H1 (cell line): ENCODE data around the gene ST6GALNAC2. TPM values are rescaled to one million over a fixed set of nuclear protein-coding genes. Genes with fewer than 3 reads are reported as not detected.

Experiments used
- CTCF ChIA-PET: fragments of 300-600 bp; sonication (Branson Sonifier 250); formaldehyde crosslinking; loops from one replicate; lab custom pipeline; 2021; ENCODE audit not compliant: partially characterized antibody; lab: Charles Lee
- POLR2A ChIA-PET: fragments of 300-600 bp; sonication (Branson Sonifier 250); formaldehyde crosslinking; loops from one replicate; lab custom pipeline; 2021; ENCODE audit warnings: inconsistent platforms; ENCODE audit not compliant: partially characterized antibody; lab: Charles Lee
- DNase-seq, 2 experiments: peaks; one replicate each; pipeline versions ENCODE4 v3.0.0 to v3.0.0-alpha.2; 2010 to 2022; ENCODE audit warnings: low spot score in 2 of 2, low read depth in 1 of 2, mixed read lengths in 1 of 2
- FAIRE-seq: peaks from 2 replicates; lab custom pipeline; 2011; peaks lifted over from hg19 to GRCh38; lab: Jason Lieb, UNC
- H2AFZ ChIP-seq: 2 replicates; pipeline ENCODE4 v1.8.1; 2012; ENCODE audit warnings: low read length, inconsistent platforms
- H2AK5ac ChIP-seq: 2 replicates; pipeline ENCODE4 v1.6.1; 2013; ENCODE audit warnings: low read depth, low read length
- H2BK120ac ChIP-seq: replicated peaks from 2 replicates; pipeline ENCODE3; 2013; ENCODE audit warnings: low read depth, low read length, inconsistent platforms
- H2BK12ac ChIP-seq: 2 replicates; pipeline ENCODE4 v1.6.1; 2013; ENCODE audit warnings: low read depth, low read length
- H2BK15ac ChIP-seq: 2 replicates; pipeline ENCODE4 v1.6.1; 2013; ENCODE audit warnings: low read length
- H2BK20ac ChIP-seq: 2 replicates; pipeline ENCODE4 v1.6.1; 2013; ENCODE audit warnings: low read length
- H2BK5ac ChIP-seq: 2 replicates; pipeline ENCODE4 v1.6.1; 2013; ENCODE audit warnings: low read depth, low read length
- H3K14ac ChIP-seq: 2 replicates; pipeline ENCODE4 v1.6.1; 2013; ENCODE audit warnings: inconsistent platforms; ENCODE audit not compliant: insufficient read length
- H3K18ac ChIP-seq: 2 replicates; pipeline ENCODE4 v1.6.1; 2013; ENCODE audit warnings: low read length; ENCODE audit errors: extremely low read depth
- H3K23ac ChIP-seq: 2 replicates; pipeline ENCODE4 v1.6.1; 2013; ENCODE audit warnings: inconsistent platforms; ENCODE audit not compliant: insufficient read length
- H3K23me2 ChIP-seq: 2 replicates; pipeline ENCODE4 v1.6.1; 2013; ENCODE audit warnings: low read depth, low read length
- H3K27ac ChIP-seq: 2 replicates; pipeline ENCODE4 v1.6.1; 2011; ENCODE audit warnings: low read depth, low read length, inconsistent platforms
- H3K27me3 ChIP-seq, 4 experiments: replicated peaks in 1 of 4; 1 replicate in 1 of 4; 2 replicates in 3 of 4; pipeline versions ENCODE4 v1.6.1 to v1.8.1; 2011 to 2013; ENCODE audit warnings: low read length in 3 of 4, mild to moderate bottlenecking in 3 of 4, inconsistent platforms in 2 of 4, mixed read lengths in 2 of 4, moderate library complexity in 1 of 4; ENCODE audit not compliant: control insufficient read depth in 3 of 4, insufficient read depth in 3 of 4; ENCODE audit errors: extremely low read depth in 1 of 4
- H3K36me3 ChIP-seq, 4 experiments: 2 replicates each; pipeline versions ENCODE4 v1.6.1 to v1.8.1; 2011 to 2013; ENCODE audit warnings: mild to moderate bottlenecking in 4 of 4, low read length in 3 of 4, moderate library complexity in 2 of 4, control low read depth in 1 of 4, inconsistent platforms in 1 of 4; ENCODE audit not compliant: insufficient read depth in 4 of 4, control insufficient read depth in 2 of 4
- H3K4ac ChIP-seq: replicated peaks from 2 replicates; pipeline ENCODE3; 2013; ENCODE audit warnings: low read length, low read depth, mixed read lengths, inconsistent platforms; ENCODE audit not compliant: insufficient read length
- H3K4me1 ChIP-seq, 4 experiments: replicated peaks in 1 of 4; 1 replicate in 1 of 4; 2 replicates in 3 of 4; pipeline versions ENCODE4 v1.6.1 to v1.8.1; 2011 to 2013; ENCODE audit warnings: low read length in 3 of 4, inconsistent platforms in 2 of 4, mixed read lengths in 1 of 4; ENCODE audit not compliant: insufficient read depth in 4 of 4, control insufficient read depth in 3 of 4
- H3K4me2 ChIP-seq, 2 experiments: 2 replicates each; pipeline versions ENCODE4 v1.6.1 to v1.8.1; 2011 to 2013; ENCODE audit warnings: low read depth in 2 of 2, low read length in 2 of 2, control low read depth in 1 of 2, inconsistent platforms in 1 of 2, mild to moderate bottlenecking in 1 of 2; ENCODE audit not compliant: insufficient read depth in 1 of 2
- H3K4me3 ChIP-seq, 4 experiments: fragments of 200-600, 300-600 bp in 1 of 4; sonication (generic), shearing (Covaris generic), sonication (Bioruptor Twin) in 1 of 4; 2 replicates each; pipeline versions ENCODE4 v1.5.1 to v1.8.1; 2011 to 2016; ENCODE audit warnings: low read length in 4 of 4, low read depth in 3 of 4, control low read depth in 2 of 4, inconsistent platforms in 2 of 4, mild to moderate bottlenecking in 2 of 4, mixed read lengths in 1 of 4, moderate library complexity in 1 of 4; ENCODE audit not compliant: insufficient read depth in 2 of 4; ENCODE audit errors: extremely low read depth in 1 of 4
- H3K56ac ChIP-seq: replicated peaks from 2 replicates; pipeline ENCODE3; 2013; ENCODE audit warnings: low read depth, mild to moderate bottlenecking, mixed read lengths, low read length, inconsistent platforms; ENCODE audit not compliant: insufficient read length
- H3K79me1 ChIP-seq: 2 replicates; pipeline ENCODE4 v1.6.1; 2013; ENCODE audit warnings: low read depth, low read length, control low read depth
- H3K79me2 ChIP-seq, 2 experiments: 2 replicates each; pipeline versions ENCODE4 v1.6.1 to v1.8.1; 2012 to 2013; ENCODE audit warnings: low read length in 2 of 2, mild to moderate bottlenecking in 2 of 2, inconsistent platforms in 1 of 2; ENCODE audit not compliant: insufficient read depth in 2 of 2, control insufficient read depth in 1 of 2
- H3K9ac ChIP-seq, 4 experiments: replicated peaks in 1 of 4; 1 replicate in 1 of 4; 2 replicates in 3 of 4; pipeline versions ENCODE4 v1.6.1 to v1.8.1; 2011 to 2013; ENCODE audit warnings: low read depth in 3 of 4, low read length in 3 of 4, control low read depth in 2 of 4, mild to moderate bottlenecking in 2 of 4, moderate library complexity in 2 of 4, inconsistent platforms in 1 of 4; ENCODE audit errors: extremely low read depth in 1 of 4
- H3K9me3 ChIP-seq, 2 experiments: 2 replicates each; pipeline versions ENCODE4 v1.6.1 to v1.8.1; 2012 to 2013; ENCODE audit warnings: mild to moderate bottlenecking in 2 of 2, moderate library complexity in 2 of 2, control low read depth in 1 of 2, inconsistent platforms in 1 of 2, low read depth in 1 of 2, low read length in 1 of 2, mixed read lengths in 1 of 2; ENCODE audit not compliant: insufficient read depth in 2 of 2
- H4K20me1 ChIP-seq, 2 experiments: replicated peaks in 1 of 2; 2 replicates each; pipeline versions ENCODE3 to v1.8.1; 2011 to 2013; ENCODE audit warnings: inconsistent platforms in 2 of 2, low read length in 2 of 2, mild to moderate bottlenecking in 1 of 2; ENCODE audit not compliant: insufficient read depth in 2 of 2, control insufficient read depth in 1 of 2
- H4K5ac ChIP-seq: 2 replicates; pipeline ENCODE4 v1.6.1; 2013; ENCODE audit warnings: low read length, low read depth, mixed read lengths, inconsistent platforms; ENCODE audit not compliant: insufficient read length
- H4K8ac ChIP-seq: 2 replicates; pipeline ENCODE4 v1.8.0; 2013; ENCODE audit warnings: mild to moderate bottlenecking, moderate library complexity, low read length, inconsistent platforms; ENCODE audit not compliant: insufficient read depth; ENCODE audit errors: extremely low read depth
- H4K91ac ChIP-seq: replicated peaks from 2 replicates; pipeline ENCODE3; 2013; ENCODE audit warnings: low read length, mixed read lengths, inconsistent platforms; ENCODE audit not compliant: insufficient read length
- ASH2L ChIP-seq: fragments of 200-600, 300-600 bp; sonication (generic); IDR thresholded peaks from one replicate; pipeline ENCODE4 v1.7.1; 2017; ENCODE audit warnings: low read length
- CEBPB ChIP-seq: IDR thresholded peaks from 2 replicates; pipeline ENCODE4 v1.6.1; 2012; ENCODE audit warnings: low read depth, low read length
- CREB1 ChIP-seq: IDR thresholded peaks from 2 replicates; pipeline ENCODE4 v1.6.1; 2012; ENCODE audit warnings: inconsistent platforms
- CTBP2 ChIP-seq: IDR thresholded peaks from 2 replicates; pipeline ENCODE4 v1.7.0; 2011; ENCODE audit warnings: borderline replicate concordance, mild to moderate bottlenecking, moderate library complexity, mixed read lengths, low read length; ENCODE audit not compliant: insufficient read depth, insufficient read length
- HDAC6 ChIP-seq: IDR thresholded peaks from one replicate; pipeline ENCODE4 v1.7.1; 2012; ENCODE audit warnings: low read depth, mild to moderate bottlenecking, inconsistent platforms, low read length, moderate library complexity
- MAFK ChIP-seq: IDR thresholded peaks from 2 replicates; pipeline ENCODE4 v1.6.1; 2012; ENCODE audit warnings: low read depth, mild to moderate bottlenecking, improper control_type of control experiment, low read length
- NRF1 ChIP-seq: IDR thresholded peaks from 2 replicates; pipeline ENCODE4 v1.6.1; 2011; ENCODE audit warnings: mild to moderate bottlenecking, low read depth, low read length, improper control_type of control experiment
- PHF8 ChIP-seq: fragments of 200-600 bp; sonication (generic); conservative IDR thresholded peaks from 2 replicates; pipeline ENCODE4 v1.7.1; 2012; ENCODE audit warnings: low read depth, mild to moderate bottlenecking, inconsistent platforms, low read length, moderate library complexity
- RNF2 ChIP-seq: fragments of 200-900, 300-1000 bp; sonication (generic); IDR thresholded peaks from 2 replicates; pipeline ENCODE4 v1.7.1; 2016; ENCODE audit warnings: borderline replicate concordance, low read depth, mild to moderate bottlenecking, antibody characterized with exemption, low read length; ENCODE audit not compliant: poor library complexity, severe bottlenecking; ENCODE audit errors: missing control alignments
- SP2 ChIP-seq: IDR thresholded peaks from 2 replicates; pipeline ENCODE4 v1.6.1; 2012; ENCODE audit warnings: mild to moderate bottlenecking, low read length, inconsistent platforms
- WGBS, 2 experiments: shearing (Covaris generic) in 1 of 2; methylation state at CpG; one replicate each; pipeline versions ENCODE4 v1.1.6 to v1.1.7; 2013 to 2015; ENCODE audit warnings: low lambda C conversion rate in 2 of 2, mixed read lengths in 2 of 2, inconsistent platforms in 1 of 2, low coverage in 1 of 2, missing lambda C conversion rate in 1 of 2; ENCODE audit not compliant: insufficient replicate concordance in 2 of 2, insufficient coverage in 1 of 2, insufficient read length in 1 of 2; ENCODE audit errors: extremely low coverage in 1 of 2, missing lambda C conversion rate in 1 of 2; 5-methylcytosine and 5-hydroxymethylcytosine counted together
- polyA plus RNA-seq, 7 experiments: library from polyadenylated mRNA; depleted of rRNA in 3 of 7; stranded (reverse) in 5 of 7; unstranded in 2 of 7; fragments of >200 nt in 5 of 7; fragments of 200-250 nt in 2 of 7; gene quantifications; 1 replicate in 5 of 7; 2 replicates in 1 of 7; 4 replicates in 1 of 7; pipeline versions ENCODE4 v1.2.1 to v1.2.3, GENCODE V29; 2011 to 2013; ENCODE audit warnings: missing spikeins in 2 of 7, mixed read lengths in 2 of 7
- total RNA-seq: library from RNA; stranded (reverse); fragmentation: NEBNext Ultra II Directional; extraction: Animal tissue kit (Norgen Biotek cat#: 25700); gene quantifications from 2 replicates; pipeline ENCODE4 v1.2.1, GENCODE V29; 2021
- TF ChIP-seq, protein P1 (sequence below): IDR thresholded peaks from 2 replicates; pipeline ENCODE4 v1.6.1; 2011; ENCODE audit warnings: low read length, improper control_type of control experiment

Gene ST6GALNAC2
- total and polyA plus RNA-seq, 2 of the 8 experiments (the other 6 are each of a cell fraction or from before 2014, with no cell fraction given) = 0.09 TPM; not detected in 1

DNA sequence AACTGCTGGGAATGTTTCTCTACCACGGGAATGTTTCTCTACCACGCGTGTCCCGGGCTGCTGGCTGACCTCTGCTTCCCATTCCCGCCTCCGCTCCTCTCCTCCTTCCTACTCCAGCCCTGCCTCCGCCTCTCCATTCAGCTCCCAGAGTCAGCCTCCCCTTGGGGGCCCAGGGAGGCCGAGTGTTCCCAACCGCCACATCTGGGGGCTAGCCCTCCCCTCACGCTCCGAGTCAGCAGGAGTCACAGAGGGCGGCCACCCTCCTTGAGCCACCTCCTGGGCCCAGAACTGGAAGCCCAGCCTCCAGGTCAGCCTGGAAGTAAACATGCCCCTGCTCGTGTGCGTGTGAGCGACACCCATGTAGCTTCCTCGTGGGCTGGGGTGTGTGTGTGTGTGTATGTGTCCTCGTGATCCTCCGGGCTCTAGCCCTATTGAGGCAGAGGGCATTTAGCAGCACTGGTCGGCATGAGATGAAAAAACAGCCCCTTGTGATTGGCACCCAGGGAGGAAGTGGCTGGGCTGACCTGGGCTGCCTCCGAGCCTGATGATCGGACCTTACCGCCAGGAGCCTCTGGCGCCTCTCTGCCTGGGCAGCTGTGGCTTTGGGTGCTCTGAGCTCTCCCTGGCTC, 55.5 kb downstream of the ST6GALNAC2 start:
- FAIRE-seq = no peak
- Histone ChIP-seq H2AK5ac (no peak overlapping the region), H2BK5ac (no peak overlapping the region), H3K9ac (no peak overlapping the region), H2BK12ac (peak overlapping the region; percentile 80; the same call in 1 of the 2 replicates), H3K36me3 (no peaks in the 10 kb centered on the region), H2BK20ac (peak overlapping the region; percentile 61; the same call in 1 of the 2 replicates), H3K4me2 (no peak overlapping the region), H3K79me1 (no peaks in the 10 kb centered on the region), H2AFZ (0 out of 2 replicates have a peak overlapping the region, but pooled peaks have one; percentile 26), H3K23me2 (no peaks in the 10 kb centered on the region), H3K23ac (no peak overlapping the region), H4K8ac (peak overlapping the region; percentile 62), H3K14ac (no peak overlapping the region), H3K27me3 (peaks cover 0 to 3% (median 0%) of the 10 kb centered on the region in 4 experiments; a peak in 2 of 7 replicates), H3K18ac (peak overlapping the region; percentile 75; the same call in 1 of the 2 replicates), H4K91ac (peak overlapping the region; percentile 88), H2BK15ac (0 out of 2 replicates have a peak overlapping the region, but pooled peaks have one; percentile 92), H3K27ac (no peak overlapping the region), H3K9me3 (no peaks in the 10 kb centered on the region), H4K20me1 (no peaks in the 10 kb centered on the region), H2BK120ac (no peak overlapping the region), H3K4me3 (no peak overlapping the region), H3K56ac (no peak overlapping the region), H3K4ac (peak overlapping the region; percentile 57), H3K79me2 (no peaks in the 10 kb centered on the region), H3K4me1 (peaks cover 0 to 27% (median 21%) of the 10 kb centered on the region in 4 experiments; a peak in 6 of 7 replicates), H4K5ac (peak overlapping the region; percentile 10)
- no peak for DNase-seq
- ChIA-PET CTCF (interaction anchor here (0.7 to 4.9 kb wide), 8 partner anchors 8 to 151 kb away, joined by 3 to 41 read pairs (median 12); partner anchors contain the start of gene PRCD), POLR2A (interaction anchor here (0.7 to 5.1 kb wide), 5 partner anchors 9 to 37 kb away, joined by 3 to 30 read pairs (median 3); partner anchors contain the start of gene PRCD)
- 83% methylated on average over 19 of the region's 23 CpGs; no CpG with 5 or more reads in 1 of the 2 experiments for WGBS, 2 experiments
- TF ChIP-seq PHF8 (no peak), RNF2 (no peak), NRF1 (no peak), CREB1 (no peak), SP2 (no peak), HDAC6 (no peak), MAFK (no peak), ASH2L (no peak), CTBP2 (no peak), CEBPB (no peak)
- TF ChIP-seq, protein P1, sequence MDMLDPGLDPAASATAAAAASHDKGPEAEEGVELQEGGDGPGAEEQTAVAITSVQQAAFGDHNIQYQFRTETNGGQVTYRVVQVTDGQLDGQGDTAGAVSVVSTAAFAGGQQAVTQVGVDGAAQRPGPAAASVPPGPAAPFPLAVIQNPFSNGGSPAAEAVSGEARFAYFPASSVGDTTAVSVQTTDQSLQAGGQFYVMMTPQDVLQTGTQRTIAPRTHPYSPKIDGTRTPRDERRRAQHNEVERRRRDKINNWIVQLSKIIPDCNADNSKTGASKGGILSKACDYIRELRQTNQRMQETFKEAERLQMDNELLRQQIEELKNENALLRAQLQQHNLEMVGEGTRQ = no peak
